ENCODE results near the gene UNCX.

DNA sequence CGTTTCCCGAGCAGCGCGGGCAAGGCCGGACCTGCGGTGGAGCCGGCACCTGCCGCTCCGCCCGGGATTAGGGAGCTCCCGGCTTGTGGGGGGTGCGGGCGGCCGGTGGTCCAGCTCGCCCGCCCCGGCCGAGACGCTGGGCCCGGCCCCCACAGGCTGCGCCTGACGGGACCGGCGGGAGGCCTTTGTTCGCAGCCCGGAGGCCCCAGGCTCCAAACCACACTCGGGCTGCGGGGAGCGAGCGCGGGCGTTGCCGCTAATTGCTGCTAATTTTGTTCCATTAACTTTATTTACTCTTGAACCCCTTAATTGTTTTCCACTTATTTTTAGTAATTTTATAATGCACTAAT is 9.6 kb downstream of the UNCX start:
- TF ChIP-seq, protein P1, sequence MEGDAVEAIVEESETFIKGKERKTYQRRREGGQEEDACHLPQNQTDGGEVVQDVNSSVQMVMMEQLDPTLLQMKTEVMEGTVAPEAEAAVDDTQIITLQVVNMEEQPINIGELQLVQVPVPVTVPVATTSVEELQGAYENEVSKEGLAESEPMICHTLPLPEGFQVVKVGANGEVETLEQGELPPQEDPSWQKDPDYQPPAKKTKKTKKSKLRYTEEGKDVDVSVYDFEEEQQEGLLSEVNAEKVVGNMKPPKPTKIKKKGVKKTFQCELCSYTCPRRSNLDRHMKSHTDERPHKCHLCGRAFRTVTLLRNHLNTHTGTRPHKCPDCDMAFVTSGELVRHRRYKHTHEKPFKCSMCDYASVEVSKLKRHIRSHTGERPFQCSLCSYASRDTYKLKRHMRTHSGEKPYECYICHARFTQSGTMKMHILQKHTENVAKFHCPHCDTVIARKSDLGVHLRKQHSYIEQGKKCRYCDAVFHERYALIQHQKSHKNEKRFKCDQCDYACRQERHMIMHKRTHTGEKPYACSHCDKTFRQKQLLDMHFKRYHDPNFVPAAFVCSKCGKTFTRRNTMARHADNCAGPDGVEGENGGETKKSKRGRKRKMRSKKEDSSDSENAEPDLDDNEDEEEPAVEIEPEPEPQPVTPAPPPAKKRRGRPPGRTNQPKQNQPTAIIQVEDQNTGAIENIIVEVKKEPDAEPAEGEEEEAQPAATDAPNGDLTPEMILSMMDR (conservative IDR thresholded peaks at IDR 0.05; ENCODE audit: low read length) = no peak
- no peak for TF ChIP-seq EZH2phosphoT487 (IDR thresholded peaks at IDR 0.05; ENCODE audit: borderline replicate concordance)
